ENCODE data around the gene SMIM13.

The SMIM13 gene

DNA sequence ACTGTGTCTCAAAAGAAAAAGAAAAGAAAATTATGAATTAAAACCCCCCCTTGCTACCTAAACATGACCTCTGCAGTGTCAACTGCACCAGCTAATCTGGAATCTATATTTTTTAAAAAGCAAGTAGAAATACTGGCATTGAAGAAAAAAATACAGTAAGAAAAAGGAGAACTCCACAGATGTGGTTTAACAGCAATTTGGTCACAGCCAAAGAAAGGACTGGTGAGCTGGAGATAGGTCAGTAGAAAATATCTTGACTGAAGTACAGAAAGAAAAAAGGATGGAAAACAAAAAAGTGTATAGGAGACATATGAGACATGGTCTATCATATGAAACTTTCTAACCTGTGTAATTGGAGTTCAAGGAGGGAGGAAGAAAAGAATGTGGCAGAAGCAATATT, 62.0 kb downstream of the SMIM13 start:
- DNase-seq (ENCODE audit: low spot score) = no peak
- TF ChIP-seq, protein P1, sequence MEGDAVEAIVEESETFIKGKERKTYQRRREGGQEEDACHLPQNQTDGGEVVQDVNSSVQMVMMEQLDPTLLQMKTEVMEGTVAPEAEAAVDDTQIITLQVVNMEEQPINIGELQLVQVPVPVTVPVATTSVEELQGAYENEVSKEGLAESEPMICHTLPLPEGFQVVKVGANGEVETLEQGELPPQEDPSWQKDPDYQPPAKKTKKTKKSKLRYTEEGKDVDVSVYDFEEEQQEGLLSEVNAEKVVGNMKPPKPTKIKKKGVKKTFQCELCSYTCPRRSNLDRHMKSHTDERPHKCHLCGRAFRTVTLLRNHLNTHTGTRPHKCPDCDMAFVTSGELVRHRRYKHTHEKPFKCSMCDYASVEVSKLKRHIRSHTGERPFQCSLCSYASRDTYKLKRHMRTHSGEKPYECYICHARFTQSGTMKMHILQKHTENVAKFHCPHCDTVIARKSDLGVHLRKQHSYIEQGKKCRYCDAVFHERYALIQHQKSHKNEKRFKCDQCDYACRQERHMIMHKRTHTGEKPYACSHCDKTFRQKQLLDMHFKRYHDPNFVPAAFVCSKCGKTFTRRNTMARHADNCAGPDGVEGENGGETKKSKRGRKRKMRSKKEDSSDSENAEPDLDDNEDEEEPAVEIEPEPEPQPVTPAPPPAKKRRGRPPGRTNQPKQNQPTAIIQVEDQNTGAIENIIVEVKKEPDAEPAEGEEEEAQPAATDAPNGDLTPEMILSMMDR (IDR thresholded peaks at IDR 0.05; ENCODE audit: extremely low read depth, insufficient read depth, missing control alignments) = no peak
- in situ Hi-C loops (cut with MboI; ENCODE audit: low pct_unique_long_range_greater_than_20kb, low sequenced_read_pairs, unreplicated experiment) = no loop called here

DNA sequence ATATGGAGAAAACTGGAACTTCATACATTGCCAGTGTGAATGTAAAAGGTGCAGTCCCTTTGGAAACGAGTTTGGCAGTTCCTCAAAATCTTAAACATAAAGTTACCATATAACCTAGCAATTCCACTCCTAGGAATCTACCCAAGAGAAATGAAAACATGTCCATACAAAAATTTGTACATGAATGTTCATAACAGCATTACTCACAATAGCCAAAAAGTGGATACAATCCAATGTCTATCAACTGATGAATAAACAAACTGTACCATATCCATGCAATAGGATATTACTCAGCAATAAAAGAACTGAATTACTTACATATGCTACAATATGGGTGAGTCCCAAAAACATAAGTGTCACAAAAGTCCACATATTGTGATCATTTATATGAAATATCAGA, 66.6 kb downstream of the SMIM13 start:
- in situ Hi-C loops (cut with MboI; ENCODE audit: low pct_unique_long_range_greater_than_20kb, low sequenced_read_pairs, unreplicated experiment) = no loop called here
- no peak for DNase-seq (ENCODE audit: low spot score)
- TF ChIP-seq, protein P1 (IDR thresholded peaks at IDR 0.05; ENCODE audit: extremely low read depth, insufficient read depth, missing control alignments) = no peak

DNA sequence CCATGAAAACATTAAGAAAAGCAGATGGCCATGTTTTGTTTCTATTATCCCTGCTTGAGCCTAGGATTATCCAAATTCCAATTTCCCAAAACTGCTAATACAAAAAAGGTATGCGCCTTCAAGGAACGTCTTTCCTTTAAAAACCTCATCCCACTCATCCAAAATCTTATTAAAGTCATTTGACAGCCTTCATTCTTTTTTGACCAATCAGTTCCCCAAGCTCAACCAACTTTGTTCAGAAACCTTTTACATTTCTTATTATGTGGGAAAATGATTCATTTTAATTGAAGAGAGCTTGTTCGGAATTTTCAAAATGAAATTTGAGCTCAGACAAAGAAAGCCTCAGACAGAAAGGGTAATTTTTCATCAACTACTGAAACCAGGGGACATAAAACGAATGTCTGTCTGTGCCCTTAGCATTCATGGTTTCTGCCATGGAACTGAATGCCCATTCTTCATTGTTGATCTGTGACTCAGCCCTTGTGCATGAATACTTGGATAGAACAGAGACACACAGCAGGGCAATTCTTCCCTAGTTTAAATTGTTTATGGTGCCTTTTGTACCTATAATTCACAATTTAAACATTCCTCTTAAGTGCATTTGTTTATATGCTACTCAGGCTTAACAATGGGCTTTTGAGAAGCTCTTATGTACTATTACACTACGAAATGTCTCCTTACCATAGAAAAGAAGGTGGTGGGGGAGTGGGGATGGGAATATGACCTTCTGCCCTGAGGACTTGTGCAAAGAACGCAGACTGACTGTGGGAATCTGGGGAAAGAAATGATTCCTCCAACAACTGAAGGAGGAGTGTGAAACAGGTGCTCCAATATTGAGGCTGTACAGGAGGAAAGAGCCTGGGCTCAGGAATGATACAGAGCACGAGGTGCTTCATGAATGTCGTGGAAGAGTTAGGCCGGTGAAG, 67.7 kb downstream of the SMIM13 start:
- TF ChIP-seq, protein P1 (IDR thresholded peaks at IDR 0.05; ENCODE audit: extremely low read depth, insufficient read depth, missing control alignments) = no peak
- no peak for DNase-seq (ENCODE audit: low spot score)
- in situ Hi-C loops (cut with MboI; ENCODE audit: low pct_unique_long_range_greater_than_20kb, low sequenced_read_pairs, unreplicated experiment) = no loop called here

DNA sequence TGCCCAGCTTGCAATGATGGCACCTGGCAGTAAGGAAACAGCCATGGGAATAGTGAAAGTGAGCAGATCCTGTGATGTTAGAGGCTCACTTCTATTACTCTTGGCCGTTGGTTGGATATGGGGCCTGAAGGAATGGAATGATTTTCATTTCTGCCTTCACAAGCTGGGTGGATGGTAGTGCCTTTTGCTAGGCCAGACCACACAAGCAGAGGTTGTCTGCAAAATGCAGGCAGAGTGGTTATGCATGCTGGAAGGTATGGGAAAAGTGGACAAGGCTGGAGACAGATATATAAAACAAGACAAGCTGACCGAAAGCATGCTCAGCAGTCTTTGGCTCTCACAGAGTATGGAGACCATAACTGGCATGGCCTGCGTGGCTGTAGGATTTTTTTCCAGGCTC, 68.6 kb downstream of the SMIM13 start:
- TF ChIP-seq, protein P1 (IDR thresholded peaks at IDR 0.05; ENCODE audit: extremely low read depth, insufficient read depth, missing control alignments) = no peak
- DNase-seq (ENCODE audit: low spot score) = no peak
- in situ Hi-C loops (cut with MboI; ENCODE audit: low pct_unique_long_range_greater_than_20kb, low sequenced_read_pairs, unreplicated experiment) = no loop called here

DNA sequence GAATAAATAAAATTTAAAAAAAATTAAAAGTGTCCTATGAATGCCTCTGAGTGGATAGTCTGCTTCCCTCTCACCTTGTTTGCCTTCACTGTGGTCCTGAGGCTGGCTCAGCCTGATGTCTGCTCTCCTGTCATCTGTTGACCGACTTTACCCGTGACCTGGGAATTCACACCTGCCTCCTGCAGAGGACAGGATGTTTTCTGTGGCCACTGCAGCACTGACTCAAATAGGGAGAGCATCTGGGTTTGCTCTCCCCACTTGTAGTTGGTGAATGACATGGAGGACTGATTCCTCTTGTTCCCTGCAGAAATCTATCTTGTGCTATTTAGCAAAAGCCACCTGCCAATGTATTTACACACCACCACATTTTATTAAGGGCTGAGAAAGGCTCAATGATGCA, 70.3 kb downstream of the SMIM13 start:
- TF ChIP-seq, protein P1 (IDR thresholded peaks at IDR 0.05; ENCODE audit: extremely low read depth, insufficient read depth, missing control alignments) = no peak
- in situ Hi-C loops (cut with MboI; ENCODE audit: low pct_unique_long_range_greater_than_20kb, low sequenced_read_pairs, unreplicated experiment) = no loop called here
- peak; percentile 25 for DNase-seq (ENCODE audit: low spot score)

DNA sequence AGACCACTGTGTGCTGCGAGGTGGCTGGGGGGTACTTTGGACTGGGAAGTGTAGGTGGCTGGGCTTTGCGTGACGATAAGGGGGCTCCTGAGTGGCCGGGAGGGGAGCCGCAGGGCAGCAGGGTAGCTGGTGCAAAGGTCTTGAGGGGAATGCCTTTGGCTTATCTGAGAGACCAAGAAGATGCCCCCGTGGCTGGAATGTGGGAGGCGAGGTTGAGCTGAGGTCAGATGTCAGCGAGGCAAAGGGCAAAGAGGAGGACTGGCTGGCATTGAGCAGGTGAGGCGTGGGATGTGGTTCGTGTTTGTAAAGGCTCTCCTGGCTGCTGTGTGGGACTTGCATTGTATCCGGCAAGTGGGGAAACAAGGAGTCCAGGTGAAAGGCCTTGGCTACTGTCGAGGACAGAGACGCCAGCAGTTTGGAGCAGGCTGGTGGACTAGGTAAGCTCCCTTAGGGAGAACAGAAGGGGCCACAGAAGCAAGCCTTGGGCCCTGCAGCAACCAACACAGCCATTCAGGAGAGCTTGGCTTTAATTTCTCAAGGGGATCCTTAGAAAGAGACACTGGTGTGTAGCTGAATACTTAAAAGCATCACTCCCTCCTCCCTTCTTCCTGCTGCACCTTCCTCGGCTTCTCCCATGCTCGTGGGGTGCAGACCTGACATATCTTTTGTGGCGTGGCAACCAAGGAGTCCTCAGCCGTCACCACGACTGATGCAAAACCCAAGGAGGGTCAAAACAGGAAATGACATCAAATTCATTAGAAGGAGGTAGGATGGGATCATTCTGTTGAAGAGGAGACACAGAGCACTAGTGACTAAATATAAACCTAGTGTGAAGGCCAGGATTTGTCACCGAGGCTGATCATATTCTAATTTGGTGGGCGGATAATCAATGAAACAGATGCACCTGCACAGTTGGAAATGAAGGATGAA, 71.3 kb downstream of the SMIM13 start:
- no peak for DNase-seq (ENCODE audit: low spot score)
- TF ChIP-seq, protein P1 (IDR thresholded peaks at IDR 0.05; ENCODE audit: extremely low read depth, insufficient read depth, missing control alignments) = no peak
- in situ Hi-C loops (cut with MboI; ENCODE audit: low pct_unique_long_range_greater_than_20kb, low sequenced_read_pairs, unreplicated experiment) = no loop called here
